SU-DHL-6 (cell line): ENCODE measurements around the gene RNASE9.

Experiments used
- EZH2phosphoT487 ChIP-seq: fragments of 200-600 bp; sonication (generic), shearing (Covaris generic); conservative IDR thresholded peaks from 2 replicates; pipeline ENCODE4 v1.6.1; 2018; ENCODE audit warnings: mild to moderate bottlenecking, antibody characterized with exemption, low read length, moderate library complexity, mixed read lengths
- TF ChIP-seq, protein P1 (sequence below): fragments of 200-600 bp; sonication (generic); IDR thresholded peaks from one replicate; pipeline ENCODE4 v1.5.1; 2017; ENCODE audit warnings: antibody characterized with exemption, mild to moderate bottlenecking, low read length, moderate library complexity; ENCODE audit not compliant: insufficient read depth, poor library complexity, severe bottlenecking

DNA sequence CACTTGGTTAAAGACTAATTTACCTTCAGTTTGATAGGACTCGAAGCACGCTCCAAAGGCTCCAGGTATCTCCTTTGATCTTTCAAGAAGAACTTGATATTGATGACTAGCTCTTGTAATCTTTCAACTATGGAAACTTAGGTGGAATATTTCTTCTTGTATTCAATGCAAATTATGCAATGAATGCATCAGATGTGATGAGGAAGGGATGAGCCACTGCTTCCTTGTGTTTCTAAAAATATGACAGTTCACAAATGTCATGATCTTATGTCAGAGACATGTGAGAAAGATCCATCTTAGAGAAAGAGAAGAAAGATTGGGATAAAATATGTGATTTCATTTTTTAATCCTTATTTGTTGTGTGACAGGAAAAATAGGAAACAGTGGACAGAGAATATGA is 9.9 kb downstream of the RNASE9 start:
- TF ChIP-seq, protein P1, sequence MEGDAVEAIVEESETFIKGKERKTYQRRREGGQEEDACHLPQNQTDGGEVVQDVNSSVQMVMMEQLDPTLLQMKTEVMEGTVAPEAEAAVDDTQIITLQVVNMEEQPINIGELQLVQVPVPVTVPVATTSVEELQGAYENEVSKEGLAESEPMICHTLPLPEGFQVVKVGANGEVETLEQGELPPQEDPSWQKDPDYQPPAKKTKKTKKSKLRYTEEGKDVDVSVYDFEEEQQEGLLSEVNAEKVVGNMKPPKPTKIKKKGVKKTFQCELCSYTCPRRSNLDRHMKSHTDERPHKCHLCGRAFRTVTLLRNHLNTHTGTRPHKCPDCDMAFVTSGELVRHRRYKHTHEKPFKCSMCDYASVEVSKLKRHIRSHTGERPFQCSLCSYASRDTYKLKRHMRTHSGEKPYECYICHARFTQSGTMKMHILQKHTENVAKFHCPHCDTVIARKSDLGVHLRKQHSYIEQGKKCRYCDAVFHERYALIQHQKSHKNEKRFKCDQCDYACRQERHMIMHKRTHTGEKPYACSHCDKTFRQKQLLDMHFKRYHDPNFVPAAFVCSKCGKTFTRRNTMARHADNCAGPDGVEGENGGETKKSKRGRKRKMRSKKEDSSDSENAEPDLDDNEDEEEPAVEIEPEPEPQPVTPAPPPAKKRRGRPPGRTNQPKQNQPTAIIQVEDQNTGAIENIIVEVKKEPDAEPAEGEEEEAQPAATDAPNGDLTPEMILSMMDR = no peak
- TF ChIP-seq EZH2phosphoT487 = no peak
